Neural progenitor cell (in vitro differentiated cells): ENCODE results near the gene SF3B6.
"Not testable (repeated sequence)": the region's sequence is repeated elsewhere in the genome, so short reads cannot be mapped to it uniquely, and the experiment has no call there.

Experiments
- CTCF ChIP-seq: fragments of 200-600 bp; sonication (generic); IDR thresholded peaks from 2 replicates; pipeline ENCODE4 v1.5.1; 2017; ENCODE audit warnings: antibody characterized with exemption, mild to moderate bottlenecking
- EZH2 ChIP-seq: fragments of 200-600 bp; sonication (generic); IDR thresholded peaks from 2 replicates; pipeline ENCODE4 v1.6.1; 2017; ENCODE audit warnings: antibody characterized with exemption, mild to moderate bottlenecking, moderate library complexity
- EZH2phosphoT487 ChIP-seq: fragments of 200-600 bp; sonication (generic); IDR thresholded peaks from 2 replicates; pipeline ENCODE4 v1.6.1; 2017; ENCODE audit warnings: antibody characterized with exemption

- TF ChIP-seq CTCF, EZH2, EZH2phosphoT487: not testable (repeated sequence)
Measured at GRCh38 chr2:24109431-24109830, 33.3 kb upstream of the SF3B6 start.
